Liver (tissue), 9 donors: Measurements from ENCODE around the gene TNK1. TPM values are rescaled to one million over a fixed set of nuclear protein-coding genes. Genes with fewer than 3 reads are reported as not detected.
"Not testable (repeated sequence)": the region's sequence is repeated elsewhere in the genome, so short reads cannot be mapped to it uniquely, and the experiment has no call there.

Source experiments
- DNase-seq: peaks from one replicate; pipeline ENCODE4 v3.0.0-alpha.2; 2017; ENCODE audit warnings: low spot score
- H3K27ac ChIP-seq, 2 donors: one replicate each; pipeline ENCODE4 v1.7.0; 2013; ENCODE audit warnings: inconsistent platforms in 2 of 2, low read length in 2 of 2, control low read depth in 1 of 2, low read depth in 1 of 2, mild to moderate bottlenecking in 1 of 2
- H3K27me3 ChIP-seq, 4 donors: one replicate each; pipeline versions ENCODE4 v1.6.1 to v1.7.0; 2013; ENCODE audit warnings: low read length in 3 of 4, inconsistent platforms in 1 of 4, mild to moderate bottlenecking in 1 of 4, moderate library complexity in 1 of 4; ENCODE audit not compliant: control insufficient read depth in 4 of 4, insufficient read depth in 4 of 4
- H3K36me3 ChIP-seq, 4 donors: one replicate each; pipeline versions ENCODE4 v1.6.1 to v1.7.0; 2013; ENCODE audit warnings: low read length in 3 of 4, mild to moderate bottlenecking in 3 of 4, low read depth in 1 of 4, moderate library complexity in 1 of 4; ENCODE audit not compliant: control insufficient read depth in 4 of 4, insufficient read depth in 3 of 4
- H3K4me1 ChIP-seq, 4 donors: one replicate each; pipeline versions ENCODE4 v1.6.1 to v1.7.0; 2013; ENCODE audit warnings: low read length in 3 of 4, mild to moderate bottlenecking in 3 of 4, moderate library complexity in 1 of 4; ENCODE audit not compliant: control insufficient read depth in 4 of 4, insufficient read depth in 4 of 4
- H3K4me3 ChIP-seq, 3 donors: one replicate each; pipeline versions ENCODE4 v1.6.1 to v1.7.0; 2013; ENCODE audit warnings: low read length in 3 of 3, control low read depth in 1 of 3, low read depth in 1 of 3, mild to moderate bottlenecking in 1 of 3
- H3K9ac ChIP-seq, 2 donors: one replicate each; pipeline ENCODE4 v1.7.0; 2013; ENCODE audit warnings: low read length in 2 of 2, mild to moderate bottlenecking in 2 of 2, moderate library complexity in 2 of 2, control low read depth in 1 of 2, low read depth in 1 of 2
- H3K9me3 ChIP-seq, 4 donors: one replicate each; pipeline versions ENCODE4 v1.6.1 to v1.7.0; 2013; ENCODE audit warnings: low read length in 3 of 4; ENCODE audit not compliant: control insufficient read depth in 4 of 4
- EGR1 ChIP-seq, 2 donors: IDR thresholded peaks; 2 replicates each; pipeline ENCODE4 v1.6.1; 2016 to 2018; ENCODE audit warnings: antibody characterized with exemption in 2 of 2, low read depth in 2 of 2
- FOXA1 ChIP-seq: IDR thresholded peaks from 2 replicates; pipeline ENCODE4 v1.6.1; 2016; ENCODE audit warnings: antibody characterized with exemption
- FOXA2 ChIP-seq: IDR thresholded peaks from 2 replicates; pipeline ENCODE4 v1.6.1; 2016; ENCODE audit warnings: antibody characterized with exemption
- GABPA ChIP-seq, 2 donors: IDR thresholded peaks in 1 of 2; conservative IDR thresholded peaks in 1 of 2; 2 replicates each; pipeline ENCODE4 v1.6.1; 2016; ENCODE audit warnings: antibody characterized with exemption in 2 of 2, mild to moderate bottlenecking in 1 of 2, moderate library complexity in 1 of 2
- HNF4A ChIP-seq, 2 donors: conservative IDR thresholded peaks; 2 replicates each; pipeline ENCODE4 v1.6.1; 2016; ENCODE audit warnings: antibody characterized with exemption in 2 of 2, mild to moderate bottlenecking in 2 of 2
- HNF4G ChIP-seq: IDR thresholded peaks from 2 replicates; pipeline ENCODE4 v1.6.1; 2016; ENCODE audit warnings: antibody characterized with exemption
- JUND ChIP-seq, 2 donors: IDR thresholded peaks; 2 replicates each; pipeline ENCODE4 v1.6.1; 2016; ENCODE audit warnings: antibody characterized with exemption in 2 of 2
- MAX ChIP-seq: IDR thresholded peaks from 2 replicates; pipeline ENCODE4 v1.6.1; 2016; ENCODE audit warnings: antibody characterized with exemption
- NR2F2 ChIP-seq: IDR thresholded peaks from 2 replicates; pipeline ENCODE4 v1.6.1; 2016; ENCODE audit warnings: antibody characterized with exemption
- RAD21 ChIP-seq, 2 donors: IDR thresholded peaks; 2 replicates each; pipeline ENCODE4 v1.6.1; 2016; ENCODE audit warnings: antibody characterized with exemption in 2 of 2, mild to moderate bottlenecking in 2 of 2
- RXRA ChIP-seq, 2 donors: IDR thresholded peaks; 2 replicates each; pipeline ENCODE4 v1.6.1; 2017 to 2018; ENCODE audit warnings: antibody characterized with exemption in 2 of 2, mild to moderate bottlenecking in 1 of 2
- SP1 ChIP-seq: IDR thresholded peaks from 2 replicates; pipeline ENCODE4 v1.6.1; 2018; ENCODE audit warnings: antibody characterized with exemption, mild to moderate bottlenecking
- YY1 ChIP-seq: IDR thresholded peaks from 2 replicates; pipeline ENCODE4 v1.6.1; 2016; ENCODE audit warnings: antibody characterized with exemption, mild to moderate bottlenecking
- ZBTB33 ChIP-seq: IDR thresholded peaks from 2 replicates; pipeline ENCODE4 v1.6.1; 2016; ENCODE audit warnings: antibody characterized with exemption
- WGBS: extraction: QIAGEN DNeasy Blood & Tissue Kit; methylation state at CpG from one replicate; pipeline ENCODE4 v1.1.7; 2013; 5-methylcytosine and 5-hydroxymethylcytosine counted together
- polyA plus RNA-seq, 2 donors: library from polyadenylated mRNA; stranded (reverse) in 1 of 2; unstranded in 1 of 2; fragments of 200-250 nt in 1 of 2; fragments of >200 nt in 1 of 2; fragmentation: Nextera tagmentation in 1 of 2; extraction: Ambion mirVana in 1 of 2; gene quantifications; one replicate each; pipeline versions ENCODE4 v1.2.1 to v1.2.3, GENCODE V29; 2013 to 2015
- total RNA-seq, 2 donors: library from RNA; depleted of rRNA; stranded (reverse); fragments of >200 nt; gene quantifications; one replicate each; pipeline ENCODE4 v1.2.3, GENCODE V29; 2014
- TF ChIP-seq, protein P1 (sequence below): IDR thresholded peaks from 2 replicates; pipeline ENCODE4 v1.6.1; 2016; ENCODE audit warnings: antibody characterized with exemption
- TF ChIP-seq, protein P2 (sequence below): fragments of 150-350 bp; IDR thresholded peaks from 2 replicates; pipeline ENCODE4 v1.5.1; 2017; ENCODE audit warnings: improper control_type of control experiment, low read depth, low read length; ENCODE audit not compliant: missing input control
- donor health status: healthy.
- donor health status: healthy.
- donor health status: healthy.
- donor health status: healthy.
- donor health status: healthy.

The TNK1 gene
- total and polyA plus RNA-seq, 4 donors, result 0.05 to 3.5 (median 2.5) TPM

DNA sequence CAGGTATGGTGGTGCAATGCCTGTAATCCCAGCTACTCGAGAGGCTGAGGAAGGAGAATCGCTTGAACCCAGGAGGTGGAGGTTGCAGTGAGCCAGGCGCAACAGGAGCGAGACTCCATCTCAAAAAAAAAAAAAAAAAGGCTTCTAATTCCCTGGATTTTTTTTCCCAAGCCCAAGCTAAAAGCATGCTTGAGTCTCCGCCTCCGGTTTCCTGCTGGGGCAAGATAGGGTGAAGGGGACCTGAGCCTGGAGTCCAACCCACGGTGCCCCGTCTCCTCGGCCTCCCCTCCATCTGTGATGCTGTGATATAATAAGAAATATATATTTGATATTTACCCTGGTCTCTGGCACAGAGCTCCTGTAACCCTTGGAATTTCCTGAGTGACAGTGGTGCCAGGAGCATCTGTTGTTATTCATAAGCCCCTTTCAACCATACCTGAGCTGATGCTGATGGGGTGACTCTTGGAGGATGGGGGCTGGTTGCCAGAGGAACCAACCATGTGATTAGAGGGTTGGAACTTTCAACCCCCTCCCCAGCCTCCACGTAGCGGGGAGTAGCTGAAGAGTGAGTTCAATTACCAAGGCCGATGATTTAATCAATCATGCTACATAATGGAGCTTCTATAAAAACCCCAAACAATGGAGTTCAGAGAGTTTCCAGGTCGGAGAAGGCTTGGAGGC is 12.8 kb upstream of the TNK1 start:
- no peak overlapping the region for H3K27ac ChIP-seq
- H3K4me3 ChIP-seq, result no peak overlapping the region
- TF ChIP-seq FOXA2, result no peak
- no peak for TF ChIP-seq RAD21 (IDR thresholded peaks at IDR 0.05)
- TF ChIP-seq RXRA (IDR thresholded peaks at IDR 0.05), result no peak
- TF ChIP-seq, protein P1, sequence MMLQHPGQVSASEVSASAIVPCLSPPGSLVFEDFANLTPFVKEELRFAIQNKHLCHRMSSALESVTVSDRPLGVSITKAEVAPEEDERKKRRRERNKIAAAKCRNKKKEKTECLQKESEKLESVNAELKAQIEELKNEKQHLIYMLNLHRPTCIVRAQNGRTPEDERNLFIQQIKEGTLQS, result no peak
- no peak for TF ChIP-seq ZBTB33
- no peak for TF ChIP-seq SP1
- TF ChIP-seq MAX, result no peak
- no peak for TF ChIP-seq HNF4A (conservative IDR thresholded peaks at IDR 0.05)
- 82% methylated on average over 13 of the region's 13 CpGs for WGBS
- DNase-seq, result no peak
- no peaks in the 10 kb centered on the region for H3K27me3 ChIP-seq
- no peak overlapping the region for H3K9ac ChIP-seq
- H3K36me3 ChIP-seq, result no peaks in the 10 kb centered on the region
- no peaks in the 10 kb centered on the region for H3K4me1 ChIP-seq
- no peaks in the 10 kb centered on the region for H3K9me3 ChIP-seq

- not testable (repeated sequence) for H3K4me1 ChIP-seq, H3K27me3 ChIP-seq, H3K9me3 ChIP-seq, H3K4me3 ChIP-seq, H3K9ac ChIP-seq, H3K27ac ChIP-seq, H3K36me3 ChIP-seq, DNase-seq
- WGBS, result 90% methylated on average over 5 of the region's 5 CpGs
Observed at GRCh38 chr17:7368599-7368994, 12.3 kb upstream of the TNK1 start.

DNA sequence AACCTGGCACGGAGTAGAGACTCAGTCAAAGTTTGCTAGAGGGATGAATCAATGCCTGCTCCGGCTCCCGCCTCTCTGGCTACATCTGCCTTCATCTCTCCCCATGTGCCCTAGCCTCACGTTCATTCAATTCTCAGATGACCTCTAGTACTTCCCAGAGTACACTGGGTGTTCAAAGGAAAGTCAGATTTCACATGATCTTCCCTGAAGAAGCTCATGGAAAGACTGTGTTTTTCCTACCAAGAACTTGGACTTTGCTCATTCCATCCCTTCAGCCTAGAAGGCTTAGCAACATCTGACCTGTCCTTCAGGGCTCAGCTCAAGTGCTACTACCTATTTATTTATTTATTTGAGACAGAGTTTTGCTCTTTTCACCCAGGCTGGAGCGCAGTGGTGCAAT is 11.1 kb upstream of the TNK1 start:
- H3K9ac ChIP-seq, result no peak overlapping the region
- no peak overlapping the region for H3K4me3 ChIP-seq
- no peaks in the 10 kb centered on the region for H3K9me3 ChIP-seq
- 69% methylated on average over 5 of the region's 5 CpGs for WGBS
- no peak overlapping the region for H3K27ac ChIP-seq
- H3K4me1 ChIP-seq, result no peaks in the 10 kb centered on the region
- TF ChIP-seq FOXA1, result no peak
- TF ChIP-seq SP1, result no peak
- TF ChIP-seq, protein P2, sequence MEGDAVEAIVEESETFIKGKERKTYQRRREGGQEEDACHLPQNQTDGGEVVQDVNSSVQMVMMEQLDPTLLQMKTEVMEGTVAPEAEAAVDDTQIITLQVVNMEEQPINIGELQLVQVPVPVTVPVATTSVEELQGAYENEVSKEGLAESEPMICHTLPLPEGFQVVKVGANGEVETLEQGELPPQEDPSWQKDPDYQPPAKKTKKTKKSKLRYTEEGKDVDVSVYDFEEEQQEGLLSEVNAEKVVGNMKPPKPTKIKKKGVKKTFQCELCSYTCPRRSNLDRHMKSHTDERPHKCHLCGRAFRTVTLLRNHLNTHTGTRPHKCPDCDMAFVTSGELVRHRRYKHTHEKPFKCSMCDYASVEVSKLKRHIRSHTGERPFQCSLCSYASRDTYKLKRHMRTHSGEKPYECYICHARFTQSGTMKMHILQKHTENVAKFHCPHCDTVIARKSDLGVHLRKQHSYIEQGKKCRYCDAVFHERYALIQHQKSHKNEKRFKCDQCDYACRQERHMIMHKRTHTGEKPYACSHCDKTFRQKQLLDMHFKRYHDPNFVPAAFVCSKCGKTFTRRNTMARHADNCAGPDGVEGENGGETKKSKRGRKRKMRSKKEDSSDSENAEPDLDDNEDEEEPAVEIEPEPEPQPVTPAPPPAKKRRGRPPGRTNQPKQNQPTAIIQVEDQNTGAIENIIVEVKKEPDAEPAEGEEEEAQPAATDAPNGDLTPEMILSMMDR, result no peak
- TF ChIP-seq JUND (IDR thresholded peaks at IDR 0.05), result no peak
- no peak for TF ChIP-seq EGR1 (IDR thresholded peaks at IDR 0.05; ENCODE audit: low read depth in 2 of 2)
- TF ChIP-seq NR2F2, result no peak
- no peak for TF ChIP-seq HNF4G
- no peak for TF ChIP-seq RAD21 (IDR thresholded peaks at IDR 0.05)
- no peak for TF ChIP-seq GABPA (IDR thresholded peaks at IDR 0.05 in 1 of 2, conservative IDR thresholded peaks at IDR 0.05 in 1 of 2)
- no peak for TF ChIP-seq YY1
- no peak for TF ChIP-seq FOXA2
- no peak for TF ChIP-seq MAX
- TF ChIP-seq, protein P1, result no peak
- TF ChIP-seq RXRA (IDR thresholded peaks at IDR 0.05), result no peak
- no peaks in the 10 kb centered on the region for H3K27me3 ChIP-seq
- no peaks in the 10 kb centered on the region for H3K36me3 ChIP-seq
- no peak for DNase-seq
